Esophagus squamous epithelium (tissue), 4 donors: Measurements from ENCODE around the gene IRX5.

Source experiments
- CTCF ChIP-seq, 6 experiments: fragments of 450-650 bp in 4 of 6; fragments of 200-600 bp in 2 of 6; sonication (generic) in 2 of 6; IDR thresholded peaks; one replicate each; pipeline ENCODE4 v1.5.1; 2016 to 2019; ENCODE audit warnings: antibody characterized with exemption in 6 of 6, mild to moderate bottlenecking in 4 of 6, moderate library complexity in 4 of 6
- POLR2A ChIP-seq, 4 donors: fragments of 450-650 bp; IDR thresholded peaks; one replicate each; pipeline ENCODE4 v1.6.1; 2017; ENCODE audit warnings: antibody characterized with exemption in 4 of 4, mild to moderate bottlenecking in 4 of 4, moderate library complexity in 3 of 4

GRCh38 chr16:54944002-54944401, 13.3 kb downstream of the IRX5 start:
- no peak for TF ChIP-seq CTCF (IDR thresholded peaks at IDR 0.05)
- no peak for TF ChIP-seq POLR2A (IDR thresholded peaks at IDR 0.05)
